GM23338 (cell line): ENCODE measurements around the gene BLM. TPM values are rescaled to one million over a fixed set of nuclear protein-coding genes. Genes with fewer than 3 reads are reported as not detected.

Source experiments
- ATAC-seq: fragments of 200-7000 bp; cut with Tn5 transposase; 3 replicates; pipeline ENCODE4 v1.9.1; 2020
- DNase-seq: peaks from one replicate; pipeline ENCODE4 v3.0.0-alpha.2; 2015; ENCODE audit warnings: low spot score
- H2AFZ ChIP-seq: fragments of 200-600 bp; sonication (generic); 2 replicates; pipeline ENCODE4 v1.8.0; 2016; ENCODE audit warnings: antibody characterized with exemption, mild to moderate bottlenecking, moderate library complexity
- H3F3A ChIP-seq: fragments of 200-600 bp; sonication (generic); replicated peaks from 2 replicates; pipeline ENCODE4 v1.8.0; 2017; ENCODE audit warnings: antibody characterized with exemption, mixed run types, low read depth
- H3K27ac ChIP-seq: fragments of 200-600 bp; sonication (generic); 2 replicates; pipeline ENCODE4 v1.6.1; 2016; ENCODE audit warnings: low read depth
- H3K27me3 ChIP-seq: fragments of 200-600 bp; sonication (generic); 2 replicates; pipeline ENCODE4 v1.8.0; 2016; ENCODE audit warnings: mild to moderate bottlenecking, mixed run types, moderate library complexity; ENCODE audit not compliant: insufficient read depth
- H3K36me3 ChIP-seq: fragments of 200-600 bp; sonication (generic); 2 replicates; pipeline ENCODE4 v1.8.0; 2016; ENCODE audit warnings: mild to moderate bottlenecking; ENCODE audit not compliant: insufficient read depth
- H3K4me1 ChIP-seq: fragments of 200-600 bp; sonication (generic); 2 replicates; pipeline ENCODE4 v1.8.0; 2016; ENCODE audit warnings: mild to moderate bottlenecking, moderate library complexity; ENCODE audit not compliant: insufficient read depth
- H3K4me2 ChIP-seq: fragments of 200-600 bp; sonication (generic); 2 replicates; pipeline ENCODE4 v1.7.1; 2017; ENCODE audit warnings: mixed run types
- H3K4me3 ChIP-seq: fragments of 200-600 bp; sonication (generic); 2 replicates; pipeline ENCODE4 v1.6.1; 2016; ENCODE audit warnings: mixed run types
- H3K79me2 ChIP-seq: fragments of 200-600 bp; sonication (generic); replicated peaks from 2 replicates; pipeline ENCODE4 v1.8.0; 2017; ENCODE audit warnings: mild to moderate bottlenecking; ENCODE audit not compliant: insufficient read depth
- H3K9me2 ChIP-seq: fragments of 200-600 bp; sonication (generic); 2 replicates; pipeline ENCODE4 v1.8.0; 2017; ENCODE audit not compliant: insufficient read depth
- H4K20me1 ChIP-seq: fragments of 200-600 bp; sonication (generic); replicated peaks from 2 replicates; pipeline ENCODE4 v1.8.0; 2017; ENCODE audit warnings: mild to moderate bottlenecking; ENCODE audit not compliant: insufficient read depth
- H3K27ac Mint-ChIP-seq: 2 replicates; pipeline ENCODE4 v1.8.0; 2020; ENCODE audit warnings: inconsistent platforms, mild to moderate bottlenecking, moderate library complexity, mixed read lengths
- H3K27me3 Mint-ChIP-seq: 3 replicates; pipeline ENCODE4 v1.8.0; 2022; ENCODE audit warnings: low read depth, mild to moderate bottlenecking, moderate library complexity, mixed read lengths, inconsistent platforms; ENCODE audit not compliant: insufficient read depth, poor library complexity
- H3K36me3 Mint-ChIP-seq: 3 replicates; pipeline ENCODE4 v1.8.0; 2021; ENCODE audit warnings: low read depth, mild to moderate bottlenecking, inconsistent platforms, moderate library complexity, mixed read lengths
- H3K4me1 Mint-ChIP-seq: 3 replicates; pipeline ENCODE4 v1.8.0; 2020; ENCODE audit warnings: mild to moderate bottlenecking, inconsistent platforms, mixed read lengths
- H3K4me3 Mint-ChIP-seq: 3 replicates; pipeline ENCODE4 v1.8.0; 2021; ENCODE audit warnings: moderate library complexity, mild to moderate bottlenecking, inconsistent platforms, mixed read lengths
- H3K9me3 Mint-ChIP-seq: 3 replicates; pipeline ENCODE4 v1.8.0; 2020; ENCODE audit warnings: moderate library complexity, mild to moderate bottlenecking, inconsistent platforms, mixed read lengths
- CREB1 ChIP-seq: fragments of 250-450 bp; sonication (Bioruptor Pico); IDR thresholded peaks from 2 replicates; pipeline ENCODE4 v1.5.0; 2020; ENCODE audit warnings: low read depth, mild to moderate bottlenecking, moderate library complexity
- EZH2 ChIP-seq: fragments of 200-600 bp; sonication (generic); IDR thresholded peaks from one replicate; pipeline ENCODE4 v1.8.0; 2017; ENCODE audit warnings: antibody characterized with exemption, mild to moderate bottlenecking, low read depth; ENCODE audit not compliant: unreplicated experiment
- EZH2phosphoT487 ChIP-seq: fragments of 200-600 bp; sonication (generic); IDR thresholded peaks from one replicate; pipeline ENCODE4 v1.8.1; 2018; ENCODE audit warnings: antibody characterized with exemption; ENCODE audit not compliant: unreplicated experiment
- JUNB ChIP-seq: IDR thresholded peaks from one replicate; pipeline ENCODE4 v1.6.1; 2016; ENCODE audit warnings: antibody characterized with exemption; ENCODE audit not compliant: unreplicated experiment
- NANOG ChIP-seq: IDR thresholded peaks from 2 replicates; pipeline ENCODE4 v1.6.1; 2016; ENCODE audit warnings: antibody characterized with exemption, borderline replicate concordance
- POLR2AphosphoS5 ChIP-seq: IDR thresholded peaks from 2 replicates; pipeline ENCODE4 v1.6.1; 2016; ENCODE audit warnings: antibody characterized with exemption, low read depth
- STAT1 ChIP-seq: IDR thresholded peaks from one replicate; pipeline ENCODE4 v1.6.1; 2016; ENCODE audit warnings: antibody characterized with exemption; ENCODE audit not compliant: unreplicated experiment
- ZNF114 ChIP-seq: fragments of 250-450 bp; sonication (Bioruptor Pico); IDR thresholded peaks from 2 replicates; pipeline ENCODE4 v1.5.0; 2020; ENCODE audit warnings: mild to moderate bottlenecking, moderate library complexity
- ZNF331 ChIP-seq: fragments of 250-450 bp; sonication (Bioruptor Pico); IDR thresholded peaks from 2 replicates; pipeline ENCODE4 v1.5.0; 2020; ENCODE audit warnings: low read depth, mild to moderate bottlenecking, moderate library complexity
- polyA plus RNA-seq: library from polyadenylated mRNA; unstranded; fragments of >200 nt; fragmentation: Nextera tagmentation; extraction: Ambion mirVana; gene quantifications from 2 replicates; pipeline ENCODE4 v1.2.1, GENCODE V29; 2016
- total RNA-seq: library from RNA; depleted of rRNA; stranded (reverse); fragments of >200 nt; shearing (Covaris generic); gene quantifications from 2 replicates; pipeline ENCODE4 v1.2.3, GENCODE V29; 2014
- TF ChIP-seq, protein P1 (sequence below): IDR thresholded peaks from one replicate; pipeline ENCODE4 v1.6.1; 2018; ENCODE audit warnings: antibody characterized with exemption; ENCODE audit not compliant: unreplicated experiment
- TF ChIP-seq, protein P2 (sequence below): fragments of 250-450 bp; sonication (Bioruptor Pico); IDR thresholded peaks from 2 replicates; pipeline ENCODE4 v1.5.0; 2020; ENCODE audit warnings: mild to moderate bottlenecking, moderate library complexity
- TF ChIP-seq, protein P3 (sequence below): IDR thresholded peaks from 2 replicates; pipeline ENCODE4 v1.6.1; 2016; ENCODE audit warnings: antibody characterized with exemption
- TF ChIP-seq, protein P4 (sequence below), 2 experiments: fragments of 200-600 bp in 1 of 2; sonication (generic) in 1 of 2; conservative IDR thresholded peaks; 2 replicates each; pipeline versions ENCODE4 v1.5.1 to v1.6.1; 2016 to 2017; ENCODE audit warnings: antibody characterized with exemption in 2 of 2, low read depth in 2 of 2, mild to moderate bottlenecking in 2 of 2, moderate library complexity in 1 of 2

BLM gene
- total and polyA plus RNA-seq, 2 experiments from 2014 or later, result 43.1 to 43.3 TPM

DNA sequence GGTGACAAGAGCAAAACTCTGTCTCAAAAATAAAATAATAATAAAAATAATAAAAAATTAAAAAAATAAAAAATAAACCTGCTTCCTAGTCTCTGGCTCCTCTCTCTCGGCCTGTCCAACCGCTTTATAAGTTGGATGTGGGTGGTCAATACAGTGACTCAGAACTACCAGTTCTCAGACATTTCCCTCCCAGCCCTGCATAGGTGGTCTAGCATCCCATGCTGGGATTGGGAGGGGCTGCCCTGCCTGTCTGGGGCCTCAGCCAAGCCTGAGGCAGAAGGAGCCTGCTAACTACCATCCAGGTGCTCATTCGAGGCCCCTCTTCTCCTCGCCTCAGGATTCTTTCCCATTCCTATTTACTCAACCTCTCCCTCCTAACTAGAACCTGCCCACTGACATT, 33.3 kb upstream of the BLM start:
- DNase-seq (no peak), ATAC-seq (no peak)
- H3K27ac Mint-ChIP-seq, result no peak overlapping the region

More for the DNA sequence above, 33.3 kb upstream of the BLM start:
- no peaks in the 10 kb centered on the region; the same call in 1 of the 2 replicates for H3K9me2 ChIP-seq
- Mint-ChIP-seq H3K4me3 (no peak overlapping the region), H3K4me1 (peaks cover 5% of the 10 kb centered on the region; the same call in 2 of the 3 replicates), H3K27me3 (peaks cover 7% of the 10 kb centered on the region), H3K36me3 (no peaks in the 10 kb centered on the region), H3K9me3 (no peaks in the 10 kb centered on the region)
- no peak for TF ChIP-seq CREB1 (CRISPR knock-in tag)
- no peak for TF ChIP-seq EZH2phosphoT487
- TF ChIP-seq, protein P1, sequence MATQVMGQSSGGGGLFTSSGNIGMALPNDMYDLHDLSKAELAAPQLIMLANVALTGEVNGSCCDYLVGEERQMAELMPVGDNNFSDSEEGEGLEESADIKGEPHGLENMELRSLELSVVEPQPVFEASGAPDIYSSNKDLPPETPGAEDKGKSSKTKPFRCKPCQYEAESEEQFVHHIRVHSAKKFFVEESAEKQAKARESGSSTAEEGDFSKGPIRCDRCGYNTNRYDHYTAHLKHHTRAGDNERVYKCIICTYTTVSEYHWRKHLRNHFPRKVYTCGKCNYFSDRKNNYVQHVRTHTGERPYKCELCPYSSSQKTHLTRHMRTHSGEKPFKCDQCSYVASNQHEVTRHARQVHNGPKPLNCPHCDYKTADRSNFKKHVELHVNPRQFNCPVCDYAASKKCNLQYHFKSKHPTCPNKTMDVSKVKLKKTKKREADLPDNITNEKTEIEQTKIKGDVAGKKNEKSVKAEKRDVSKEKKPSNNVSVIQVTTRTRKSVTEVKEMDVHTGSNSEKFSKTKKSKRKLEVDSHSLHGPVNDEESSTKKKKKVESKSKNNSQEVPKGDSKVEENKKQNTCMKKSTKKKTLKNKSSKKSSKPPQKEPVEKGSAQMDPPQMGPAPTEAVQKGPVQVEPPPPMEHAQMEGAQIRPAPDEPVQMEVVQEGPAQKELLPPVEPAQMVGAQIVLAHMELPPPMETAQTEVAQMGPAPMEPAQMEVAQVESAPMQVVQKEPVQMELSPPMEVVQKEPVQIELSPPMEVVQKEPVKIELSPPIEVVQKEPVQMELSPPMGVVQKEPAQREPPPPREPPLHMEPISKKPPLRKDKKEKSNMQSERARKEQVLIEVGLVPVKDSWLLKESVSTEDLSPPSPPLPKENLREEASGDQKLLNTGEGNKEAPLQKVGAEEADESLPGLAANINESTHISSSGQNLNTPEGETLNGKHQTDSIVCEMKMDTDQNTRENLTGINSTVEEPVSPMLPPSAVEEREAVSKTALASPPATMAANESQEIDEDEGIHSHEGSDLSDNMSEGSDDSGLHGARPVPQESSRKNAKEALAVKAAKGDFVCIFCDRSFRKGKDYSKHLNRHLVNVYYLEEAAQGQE, result no peak
- no peak for TF ChIP-seq JUNB
- no peak for TF ChIP-seq ZNF331
- TF ChIP-seq ZNF114 (CRISPR knock-in tag), result no peak
- TF ChIP-seq, protein P2, sequence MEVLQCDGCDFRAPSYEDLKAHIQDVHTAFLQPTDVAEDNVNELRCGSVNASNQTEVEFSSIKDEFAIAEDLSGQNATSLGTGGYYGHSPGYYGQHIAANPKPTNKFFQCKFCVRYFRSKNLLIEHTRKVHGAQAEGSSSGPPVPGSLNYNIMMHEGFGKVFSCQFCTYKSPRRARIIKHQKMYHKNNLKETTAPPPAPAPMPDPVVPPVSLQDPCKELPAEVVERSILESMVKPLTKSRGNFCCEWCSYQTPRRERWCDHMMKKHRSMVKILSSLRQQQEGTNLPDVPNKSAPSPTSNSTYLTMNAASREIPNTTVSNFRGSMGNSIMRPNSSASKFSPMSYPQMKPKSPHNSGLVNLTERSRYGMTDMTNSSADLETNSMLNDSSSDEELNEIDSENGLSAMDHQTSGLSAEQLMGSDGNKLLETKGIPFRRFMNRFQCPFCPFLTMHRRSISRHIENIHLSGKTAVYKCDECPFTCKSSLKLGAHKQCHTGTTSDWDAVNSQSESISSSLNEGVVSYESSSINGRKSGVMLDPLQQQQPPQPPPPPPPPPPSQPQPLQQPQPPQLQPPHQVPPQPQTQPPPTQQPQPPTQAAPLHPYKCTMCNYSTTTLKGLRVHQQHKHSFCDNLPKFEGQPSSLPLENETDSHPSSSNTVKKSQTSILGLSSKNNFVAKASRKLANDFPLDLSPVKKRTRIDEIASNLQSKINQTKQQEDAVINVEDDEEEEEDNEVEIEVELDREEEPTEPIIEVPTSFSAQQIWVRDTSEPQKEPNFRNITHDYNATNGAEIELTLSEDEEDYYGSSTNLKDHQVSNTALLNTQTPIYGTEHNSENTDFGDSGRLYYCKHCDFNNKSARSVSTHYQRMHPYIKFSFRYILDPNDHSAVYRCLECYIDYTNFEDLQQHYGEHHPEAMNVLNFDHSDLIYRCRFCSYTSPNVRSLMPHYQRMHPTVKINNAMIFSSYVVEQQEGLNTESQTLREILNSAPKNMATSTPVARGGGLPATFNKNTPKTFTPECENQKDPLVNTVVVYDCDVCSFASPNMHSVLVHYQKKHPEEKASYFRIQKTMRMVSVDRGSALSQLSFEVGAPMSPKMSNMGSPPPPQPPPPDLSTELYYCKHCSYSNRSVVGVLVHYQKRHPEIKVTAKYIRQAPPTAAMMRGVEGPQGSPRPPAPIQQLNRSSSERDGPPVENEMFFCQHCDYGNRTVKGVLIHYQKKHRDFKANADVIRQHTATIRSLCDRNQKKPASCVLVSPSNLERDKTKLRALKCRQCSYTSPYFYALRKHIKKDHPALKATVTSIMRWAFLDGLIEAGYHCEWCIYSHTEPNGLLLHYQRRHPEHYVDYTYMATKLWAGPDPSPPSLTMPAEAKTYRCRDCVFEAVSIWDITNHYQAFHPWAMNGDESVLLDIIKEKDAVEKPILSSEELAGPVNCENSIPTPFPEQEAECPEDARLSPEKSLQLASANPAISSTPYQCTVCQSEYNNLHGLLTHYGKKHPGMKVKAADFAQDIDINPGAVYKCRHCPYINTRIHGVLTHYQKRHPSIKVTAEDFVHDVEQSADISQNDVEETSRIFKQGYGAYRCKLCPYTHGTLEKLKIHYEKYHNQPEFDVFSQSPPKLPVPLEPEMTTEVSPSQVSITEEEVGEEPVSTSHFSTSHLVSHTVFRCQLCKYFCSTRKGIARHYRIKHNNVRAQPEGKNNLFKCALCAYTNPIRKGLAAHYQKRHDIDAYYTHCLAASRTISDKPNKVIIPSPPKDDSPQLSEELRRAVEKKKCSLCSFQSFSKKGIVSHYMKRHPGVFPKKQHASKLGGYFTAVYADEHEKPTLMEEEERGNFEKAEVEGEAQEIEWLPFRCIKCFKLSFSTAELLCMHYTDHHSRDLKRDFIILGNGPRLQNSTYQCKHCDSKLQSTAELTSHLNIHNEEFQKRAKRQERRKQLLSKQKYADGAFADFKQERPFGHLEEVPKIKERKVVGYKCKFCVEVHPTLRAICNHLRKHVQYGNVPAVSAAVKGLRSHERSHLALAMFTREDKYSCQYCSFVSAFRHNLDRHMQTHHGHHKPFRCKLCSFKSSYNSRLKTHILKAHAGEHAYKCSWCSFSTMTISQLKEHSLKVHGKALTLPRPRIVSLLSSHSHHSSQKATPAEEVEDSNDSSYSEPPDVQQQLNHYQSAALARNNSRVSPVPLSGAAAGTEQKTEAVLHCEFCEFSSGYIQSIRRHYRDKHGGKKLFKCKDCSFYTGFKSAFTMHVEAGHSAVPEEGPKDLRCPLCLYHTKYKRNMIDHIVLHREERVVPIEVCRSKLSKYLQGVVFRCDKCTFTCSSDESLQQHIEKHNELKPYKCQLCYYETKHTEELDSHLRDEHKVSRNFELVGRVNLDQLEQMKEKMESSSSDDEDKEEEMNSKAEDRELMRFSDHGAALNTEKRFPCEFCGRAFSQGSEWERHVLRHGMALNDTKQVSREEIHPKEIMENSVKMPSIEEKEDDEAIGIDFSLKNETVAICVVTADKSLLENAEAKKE, result no peak
- TF ChIP-seq, protein P3, sequence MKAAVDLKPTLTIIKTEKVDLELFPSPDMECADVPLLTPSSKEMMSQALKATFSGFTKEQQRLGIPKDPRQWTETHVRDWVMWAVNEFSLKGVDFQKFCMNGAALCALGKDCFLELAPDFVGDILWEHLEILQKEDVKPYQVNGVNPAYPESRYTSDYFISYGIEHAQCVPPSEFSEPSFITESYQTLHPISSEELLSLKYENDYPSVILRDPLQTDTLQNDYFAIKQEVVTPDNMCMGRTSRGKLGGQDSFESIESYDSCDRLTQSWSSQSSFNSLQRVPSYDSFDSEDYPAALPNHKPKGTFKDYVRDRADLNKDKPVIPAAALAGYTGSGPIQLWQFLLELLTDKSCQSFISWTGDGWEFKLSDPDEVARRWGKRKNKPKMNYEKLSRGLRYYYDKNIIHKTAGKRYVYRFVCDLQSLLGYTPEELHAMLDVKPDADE, result no peak
- TF ChIP-seq, protein P4, sequence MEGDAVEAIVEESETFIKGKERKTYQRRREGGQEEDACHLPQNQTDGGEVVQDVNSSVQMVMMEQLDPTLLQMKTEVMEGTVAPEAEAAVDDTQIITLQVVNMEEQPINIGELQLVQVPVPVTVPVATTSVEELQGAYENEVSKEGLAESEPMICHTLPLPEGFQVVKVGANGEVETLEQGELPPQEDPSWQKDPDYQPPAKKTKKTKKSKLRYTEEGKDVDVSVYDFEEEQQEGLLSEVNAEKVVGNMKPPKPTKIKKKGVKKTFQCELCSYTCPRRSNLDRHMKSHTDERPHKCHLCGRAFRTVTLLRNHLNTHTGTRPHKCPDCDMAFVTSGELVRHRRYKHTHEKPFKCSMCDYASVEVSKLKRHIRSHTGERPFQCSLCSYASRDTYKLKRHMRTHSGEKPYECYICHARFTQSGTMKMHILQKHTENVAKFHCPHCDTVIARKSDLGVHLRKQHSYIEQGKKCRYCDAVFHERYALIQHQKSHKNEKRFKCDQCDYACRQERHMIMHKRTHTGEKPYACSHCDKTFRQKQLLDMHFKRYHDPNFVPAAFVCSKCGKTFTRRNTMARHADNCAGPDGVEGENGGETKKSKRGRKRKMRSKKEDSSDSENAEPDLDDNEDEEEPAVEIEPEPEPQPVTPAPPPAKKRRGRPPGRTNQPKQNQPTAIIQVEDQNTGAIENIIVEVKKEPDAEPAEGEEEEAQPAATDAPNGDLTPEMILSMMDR (conservative IDR thresholded peaks at IDR 0.05; ENCODE audit: low read depth in 2 of 2), result no peak
- no peak for TF ChIP-seq POLR2AphosphoS5
- TF ChIP-seq EZH2, result no peak
- no peak for TF ChIP-seq STAT1
- TF ChIP-seq NANOG, result no peak
- no peak overlapping the region for H3K4me2 ChIP-seq
- no peaks in the 10 kb centered on the region for H3F3A ChIP-seq
- no peak overlapping the region for H3K4me3 ChIP-seq
- H3K27me3 ChIP-seq, result no peaks in the 10 kb centered on the region
- H3K79me2 ChIP-seq, result no peaks in the 10 kb centered on the region
- H2AFZ ChIP-seq, result no peak overlapping the region
- no peaks in the 10 kb centered on the region for H3K36me3 ChIP-seq
- H4K20me1 ChIP-seq, result no peaks in the 10 kb centered on the region
- H3K27ac ChIP-seq, result no peak overlapping the region
- H3K4me1 ChIP-seq, result no peaks in the 10 kb centered on the region
